HepG2 (cell line): Measurements from ENCODE around the gene CRYAB. TPM values are rescaled to one million over a fixed set of nuclear protein-coding genes. Genes with fewer than 3 reads are reported as not detected.

Experiments used
- ESRRA ChIP-seq: sonication (generic); formaldehyde crosslinking; IDR thresholded peaks from 2 replicates; pipeline ENCODE4 v1.5.1; 2020; ENCODE audit warnings: mild to moderate bottlenecking, low read depth, missing genetic modification reagents
- JUND ChIP-seq: sonication (generic); formaldehyde crosslinking; IDR thresholded peaks from 2 replicates; pipeline ENCODE4 v1.8.0; 2022; ENCODE audit warnings: mild to moderate bottlenecking, missing genetic modification reagents
- KDM2A ChIP-seq: sonication (generic); formaldehyde crosslinking; IDR thresholded peaks from 2 replicates; pipeline ENCODE4 v1.4.0; 2020; ENCODE audit warnings: low read depth, missing genetic modification reagents, borderline replicate concordance
- NPAS2 ChIP-seq: sonication (generic); formaldehyde crosslinking; IDR thresholded peaks from 2 replicates; pipeline ENCODE4 v1.8.0; 2022; ENCODE audit warnings: mild to moderate bottlenecking, missing genetic modification reagents, borderline replicate concordance
- RBM22 ChIP-seq: fragments of 200-400 bp; formaldehyde crosslinking; optimal IDR thresholded peaks from 2 replicates; pipeline ENCODE3; 2017; ENCODE audit warnings: mild to moderate bottlenecking, low read length, moderate library complexity
- RXRB ChIP-seq: IDR thresholded peaks from 2 replicates; pipeline ENCODE4 v1.6.1; 2016; ENCODE audit warnings: borderline replicate concordance, missing genetic modification reagents, missing compliant biosample characterization
- SRSF4 ChIP-seq: fragments of 200-400 bp; formaldehyde crosslinking; IDR thresholded peaks from one replicate; pipeline ENCODE4 v1.6.1; 2018; ENCODE audit warnings: mild to moderate bottlenecking, low read depth, low read length, moderate library complexity; ENCODE audit not compliant: poor library complexity, severe bottlenecking
- SUZ12 ChIP-seq: fragments of 150-350 bp; IDR thresholded peaks from 2 replicates; pipeline ENCODE4 v1.6.1; 2014; ENCODE audit warnings: low read depth, low read length
- THYN1 ChIP-seq: sonication (generic); formaldehyde crosslinking; IDR thresholded peaks from 2 replicates; pipeline ENCODE4 v1.8.1; 2023; ENCODE audit warnings: low read depth, mild to moderate bottlenecking, moderate library complexity, missing genetic modification reagents, borderline replicate concordance
- ZBTB39 ChIP-seq: sonication (generic); formaldehyde crosslinking; IDR thresholded peaks from 2 replicates; pipeline ENCODE4 v1.5.0; 2020; ENCODE audit warnings: missing genetic modification reagents
- ZC3H4 ChIP-seq: sonication (generic); formaldehyde crosslinking; IDR thresholded peaks from 2 replicates; pipeline ENCODE4 v1.4.0; 2020; ENCODE audit warnings: missing genetic modification reagents, borderline replicate concordance
- ZFP62 ChIP-seq: sonication (generic); formaldehyde crosslinking; IDR thresholded peaks from 2 replicates; pipeline ENCODE4 v1.4.0; 2020; ENCODE audit warnings: missing genetic modification reagents
- ZNF235 ChIP-seq: sonication (generic); formaldehyde crosslinking; IDR thresholded peaks from 2 replicates; pipeline ENCODE4 v1.8.1; 2023; ENCODE audit warnings: mild to moderate bottlenecking, missing genetic modification reagents, borderline replicate concordance
- ZNF251 ChIP-seq: sonication (generic); formaldehyde crosslinking; IDR thresholded peaks from 2 replicates; pipeline ENCODE4 v1.9.0; 2021; ENCODE audit warnings: mild to moderate bottlenecking, missing genetic modification reagents
- ZNF331 ChIP-seq: sonication (generic); formaldehyde crosslinking; IDR thresholded peaks from 2 replicates; pipeline ENCODE4 v1.4.0; 2020; ENCODE audit warnings: missing genetic modification reagents
- ZNF468 ChIP-seq: sonication (generic); formaldehyde crosslinking; IDR thresholded peaks from 2 replicates; pipeline ENCODE4 v1.8.0; 2022; ENCODE audit warnings: mild to moderate bottlenecking, moderate library complexity, missing genetic modification reagents
- ZNF530 ChIP-seq: sonication (generic); formaldehyde crosslinking; IDR thresholded peaks from 2 replicates; pipeline ENCODE4 v1.5.0; 2020; ENCODE audit warnings: low read depth, mild to moderate bottlenecking, missing genetic modification reagents
- ZNF557 ChIP-seq: sonication (generic); formaldehyde crosslinking; IDR thresholded peaks from 2 replicates; pipeline ENCODE4 v1.4.0; 2020; ENCODE audit warnings: missing genetic modification reagents
- ZNF558 ChIP-seq: sonication (generic); formaldehyde crosslinking; IDR thresholded peaks from 2 replicates; pipeline ENCODE4 v1.9.0; 2022; ENCODE audit warnings: mild to moderate bottlenecking, missing genetic modification reagents, borderline replicate concordance
- ZNF614 ChIP-seq: IDR thresholded peaks from 2 replicates; pipeline ENCODE4 v1.6.1; 2018; ENCODE audit warnings: missing biosample characterization, missing genetic modification reagents, inconsistent platforms, borderline replicate concordance
- ZNF720 ChIP-seq: sonication (generic); formaldehyde crosslinking; IDR thresholded peaks from 2 replicates; pipeline ENCODE4 v1.4.0; 2020; ENCODE audit warnings: missing genetic modification reagents
- ZNF775 ChIP-seq: sonication (generic); formaldehyde crosslinking; IDR thresholded peaks from 2 replicates; pipeline ENCODE4 v1.4.0; 2020; ENCODE audit warnings: missing genetic modification reagents, mild to moderate bottlenecking, moderate library complexity, borderline replicate concordance
- polyA plus RNA-seq, 8 experiments: library from polyadenylated mRNA; depleted of rRNA in 3 of 8; stranded (reverse) in 7 of 8; unstranded in 1 of 8; fragments of >200 nt; fragmentation: Illumina TruSeq in 4 of 8; extraction: Trizol in 4 of 8; gene quantifications; 2 replicates each; pipeline versions ENCODE4 v1.2.1 to v1.2.3, GENCODE V29; 2011 to 2016; ENCODE audit warnings: low read depth in 4 of 8, missing spikeins in 1 of 8, mixed read lengths in 1 of 8; ENCODE audit not compliant: insufficient read depth in 1 of 8
- total RNA-seq, 5 experiments: library from RNA; depleted of rRNA; stranded (reverse); fragments of >200 nt; fragmentation: Illumina TruSeq; extraction: Trizol; gene quantifications; 2 replicates each; pipeline ENCODE4 v1.2.3, GENCODE V29; 2016; ENCODE audit warnings: low read depth in 1 of 5
- TF ChIP-seq, protein P1 (sequence below): IDR thresholded peaks from 2 replicates; pipeline ENCODE4 v1.6.1; 2016
- TF ChIP-seq, protein P2 (sequence below): sonication (generic); formaldehyde crosslinking; IDR thresholded peaks from 2 replicates; pipeline ENCODE4 v1.9.0; 2021; ENCODE audit warnings: missing genetic modification reagents, borderline replicate concordance

CRYAB gene
- total and polyA plus RNA-seq, 2 of the 13 experiments (the other 11 are each of a cell fraction or from before 2014, with no cell fraction given), result 0.55 to 1.1 TPM

DNA sequence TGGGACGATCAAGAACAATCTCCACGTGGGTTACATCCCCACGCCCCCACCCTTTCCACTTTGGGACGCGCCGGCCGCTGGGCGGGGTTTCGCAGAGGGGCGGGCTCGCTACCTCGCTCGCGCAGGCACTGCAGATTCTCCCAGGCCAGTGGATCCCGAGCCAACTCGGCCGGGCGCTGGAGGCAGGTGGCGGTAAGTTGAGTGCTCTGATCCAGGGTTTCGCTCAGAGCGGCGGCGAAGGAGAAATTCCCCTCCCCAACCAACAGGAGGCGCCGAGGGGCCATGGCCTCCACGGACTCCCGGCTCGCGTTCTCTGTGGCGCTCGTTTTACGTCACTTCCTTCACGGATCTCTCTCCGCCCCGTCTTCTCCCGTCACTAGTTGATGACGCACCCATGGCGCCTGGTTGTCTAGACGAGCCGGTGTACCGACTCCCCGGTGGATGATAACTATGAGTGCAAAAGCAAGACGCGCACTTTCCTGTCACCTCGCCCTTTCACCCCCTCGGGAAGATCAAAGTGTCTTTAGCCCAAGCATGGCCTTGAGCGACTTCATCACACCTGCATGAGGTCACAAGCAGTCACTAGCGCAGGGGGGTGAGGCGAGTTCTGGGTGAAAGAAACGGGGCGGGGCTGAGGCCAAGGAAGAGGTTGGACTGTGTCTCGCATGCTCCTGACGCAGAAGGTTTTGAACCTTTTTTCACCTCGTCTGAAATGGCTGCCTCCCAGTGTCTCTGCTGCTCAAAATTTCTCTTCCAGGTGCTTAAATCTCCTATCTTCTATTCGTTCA, 32.5 kb downstream of the CRYAB start, which contains the start of the genes CFAP68 and FDXACB1 (continued):
- TF ChIP-seq ZNF468 (CRISPR knock-in tag) (no peak), JUND (CRISPR knock-in tag) (no peak), ZNF235 (CRISPR knock-in tag) (no peak), SUZ12 (no peak), NPAS2 (CRISPR knock-in tag) (no peak), ZNF614 (CRISPR knock-in tag) (no peak; the same call in 1 of the 2 replicates), RXRB (peak; percentile 67), ZNF558 (no peak), ZNF251 (no peak), THYN1 (CRISPR knock-in tag) (no peak), ZNF720 (CRISPR knock-in tag) (no peak), ESRRA (CRISPR knock-in tag) (peak; percentile 51; the same call in 1 of the 2 replicates), ZNF775 (CRISPR knock-in tag) (peak; percentile 47; the same call in 1 of the 2 replicates), SRSF4 (no peak), RBM22 (peak; percentile 48), ZNF530 (CRISPR knock-in tag) (no peak), ZNF331 (CRISPR knock-in tag) (peak; percentile 42; the same call in 1 of the 2 replicates), ZBTB39 (CRISPR knock-in tag) (no peak), ZC3H4 (CRISPR knock-in tag) (no peak), ZNF557 (CRISPR knock-in tag) (0 out of 2 replicates have a peak, but pooled peaks have one; percentile 40), ZFP62 (CRISPR knock-in tag) (no peak), KDM2A (CRISPR knock-in tag) (peak; percentile 88)
- TF ChIP-seq, protein P1, sequence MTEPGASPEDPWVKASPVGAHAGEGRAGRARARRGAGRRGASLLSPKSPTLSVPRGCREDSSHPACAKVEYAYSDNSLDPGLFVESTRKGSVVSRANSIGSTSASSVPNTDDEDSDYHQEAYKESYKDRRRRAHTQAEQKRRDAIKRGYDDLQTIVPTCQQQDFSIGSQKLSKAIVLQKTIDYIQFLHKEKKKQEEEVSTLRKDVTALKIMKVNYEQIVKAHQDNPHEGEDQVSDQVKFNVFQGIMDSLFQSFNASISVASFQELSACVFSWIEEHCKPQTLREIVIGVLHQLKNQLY (CRISPR knock-in tag), result peak; percentile 32; the same call in 1 of the 2 replicates
- TF ChIP-seq, protein P2, sequence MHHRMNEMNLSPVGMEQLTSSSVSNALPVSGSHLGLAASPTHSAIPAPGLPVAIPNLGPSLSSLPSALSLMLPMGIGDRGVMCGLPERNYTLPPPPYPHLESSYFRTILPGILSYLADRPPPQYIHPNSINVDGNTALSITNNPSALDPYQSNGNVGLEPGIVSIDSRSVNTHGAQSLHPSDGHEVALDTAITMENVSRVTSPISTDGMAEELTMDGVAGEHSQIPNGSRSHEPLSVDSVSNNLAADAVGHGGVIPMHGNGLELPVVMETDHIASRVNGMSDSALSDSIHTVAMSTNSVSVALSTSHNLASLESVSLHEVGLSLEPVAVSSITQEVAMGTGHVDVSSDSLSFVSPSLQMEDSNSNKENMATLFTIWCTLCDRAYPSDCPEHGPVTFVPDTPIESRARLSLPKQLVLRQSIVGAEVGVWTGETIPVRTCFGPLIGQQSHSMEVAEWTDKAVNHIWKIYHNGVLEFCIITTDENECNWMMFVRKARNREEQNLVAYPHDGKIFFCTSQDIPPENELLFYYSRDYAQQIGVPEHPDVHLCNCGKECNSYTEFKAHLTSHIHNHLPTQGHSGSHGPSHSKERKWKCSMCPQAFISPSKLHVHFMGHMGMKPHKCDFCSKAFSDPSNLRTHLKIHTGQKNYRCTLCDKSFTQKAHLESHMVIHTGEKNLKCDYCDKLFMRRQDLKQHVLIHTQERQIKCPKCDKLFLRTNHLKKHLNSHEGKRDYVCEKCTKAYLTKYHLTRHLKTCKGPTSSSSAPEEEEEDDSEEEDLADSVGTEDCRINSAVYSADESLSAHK (CRISPR knock-in tag), result no peak
